Measurements from ENCODE around the gene C1orf210. TPM values are rescaled to one million over a fixed set of nuclear protein-coding genes. Genes with fewer than 3 reads are reported as not detected.
A peak's percentile ranks its signal among the peaks of the same experiment; 100 is the strongest.

The C1orf210 gene
- total and polyA plus RNA-seq, 2 of the 13 experiments (the other 11 are each of a cell fraction or from before 2014, with no cell fraction given) = 0.49 to 5.1 TPM

GRCh38 chr1:43304314-43304681, 18.9 kb upstream of the C1orf210 start:
- DNase-seq (ENCODE audit: low spot score) (no peak), FAIRE-seq (no peak), ATAC-seq (no peak; the same call in 2 of the 3 replicates)
- Histone ChIP-seq H2AFZ (ENCODE audit: low read length) (no peak overlapping the region), H3K36me3 (replicated peaks in 1 of 2; ENCODE audit: control insufficient read depth in 1 of 2, insufficient read depth in 2 of 2, low read length in 2 of 2) (no peaks in the 10 kb centered on the region), H3K4me3 (replicated peaks in 1 of 3; ENCODE audit: insufficient read depth in 1 of 3, low read depth in 2 of 3, low read length in 3 of 3) (no peak overlapping the region), H3K9me3 (ENCODE audit: low read length) (no peaks in the 10 kb centered on the region), H4K20me1 (ENCODE audit: insufficient read depth, low read length) (no peaks in the 10 kb centered on the region), H3K27ac (ENCODE audit: extremely low read length, insufficient read depth, low read length) (no peak overlapping the region), H3K79me2 (ENCODE audit: insufficient read depth, low read length) (no peaks in the 10 kb centered on the region), H3K4me2 (ENCODE audit: low read depth, low read length) (no peak overlapping the region; the same call in 1 of the 2 replicates), H3K4me1 (ENCODE audit: insufficient read depth, low read length) (peaks cover 25% of the 10 kb centered on the region), H3K9ac (ENCODE audit: insufficient read depth, low read depth, low read length) (no peak overlapping the region), H3K27me3 (ENCODE audit: control insufficient read depth in 1 of 2, insufficient read depth in 2 of 2, low read length in 2 of 2) (peaks cover 0 to 40% of the 10 kb centered on the region in 2 experiments; a peak in 3 of 5 replicates)
- POLR2A ChIA-PET = interaction anchor here (1.4 kb wide), 1 partner anchor 54 kb away, joined by 6 read pairs; the partner anchor contains the start of gene CDC20
- CTCF ChIA-PET (ENCODE audit: low intra/inter-chr PET ratio, low total read pairs) = no interaction called here
- in situ Hi-C loops (cut with HindIII; ENCODE audit: extremely low pct_ligation_motif_present, low pct_unique_long_range_greater_than_20kb) = no loop called here
- intact Hi-C loops (cut with micrococcal nuclease; ENCODE audit: unreplicated experiment) = no loop called here
- TF ChIP-seq DMAP1 (CRISPR knock-in tag; IDR thresholded peaks at IDR 0.05) = no peak
- 0 out of 2 replicates have a peak, but pooled peaks have one; percentile 16 for TF ChIP-seq CTCF (CRISPR knock-in tag; IDR thresholded peaks at IDR 0.05)
- BruUV-seq (replicated peaks) = no TSS peak
- WGBS (ENCODE audit: low lambda C conversion rate) = 26% methylated on average over 8 of the region's 8 CpGs

- Histone ChIP-seq H3K9ac (ENCODE audit: insufficient read depth, low read depth, low read length) (no peak overlapping the region), H3K36me3 (replicated peaks in 1 of 2; ENCODE audit: control insufficient read depth in 1 of 2, insufficient read depth in 2 of 2, low read length in 2 of 2) (no peaks in the 10 kb centered on the region), H3K4me1 (ENCODE audit: insufficient read depth, low read length) (peaks cover 25% of the 10 kb centered on the region), H3K79me2 (ENCODE audit: insufficient read depth, low read length) (no peaks in the 10 kb centered on the region), H3K9me3 (ENCODE audit: low read length) (no peaks in the 10 kb centered on the region), H3K4me3 (replicated peaks in 1 of 3; ENCODE audit: insufficient read depth in 1 of 3, low read depth in 2 of 3, low read length in 3 of 3) (no peak overlapping the region), H3K27me3 (ENCODE audit: control insufficient read depth in 1 of 2, insufficient read depth in 2 of 2, low read length in 2 of 2) (peaks cover 0 to 38% of the 10 kb centered on the region in 2 experiments; a peak in 3 of 5 replicates), H3K27ac (ENCODE audit: extremely low read length, insufficient read depth, low read length) (no peak overlapping the region), H4K20me1 (ENCODE audit: insufficient read depth, low read length) (no peaks in the 10 kb centered on the region), H2AFZ (ENCODE audit: low read length) (no peak overlapping the region), H3K4me2 (ENCODE audit: low read depth, low read length) (peak overlapping the region; percentile 20; the same call in 1 of the 2 replicates)
- peak; percentile 38 for ATAC-seq
- BruUV-seq (replicated peaks) = no TSS peak
- TF ChIP-seq RFXAP (CRISPR knock-in tag; IDR thresholded peaks at IDR 0.05; ENCODE audit: borderline replicate concordance) (no peak), ZFP36L1 (CRISPR knock-in tag; IDR thresholded peaks at IDR 0.05) (no peak), ARID2 (CRISPR knock-in tag; IDR thresholded peaks at IDR 0.05; ENCODE audit: borderline replicate concordance) (no peak), ZBTB26 (CRISPR knock-in tag; IDR thresholded peaks at IDR 0.05; ENCODE audit: borderline replicate concordance) (0 out of 2 replicates have a peak, but pooled peaks have one; percentile 47), ZNF121 (CRISPR knock-in tag; IDR thresholded peaks at IDR 0.05) (peak; percentile 92), IKZF1 (IDR thresholded peaks at IDR 0.05) (no peak), ZBTB3 (CRISPR knock-in tag; IDR thresholded peaks at IDR 0.05; ENCODE audit: borderline replicate concordance, low read depth) (no peak)
- WGBS (ENCODE audit: low lambda C conversion rate) = 19% methylated on average over 6 of the region's 8 CpGs
- POLR2A ChIA-PET = interaction anchor here (0.8 to 1.4 kb wide), 4 partner anchors 26 to 65 kb away, joined by 3 to 6 read pairs (median 3); partner anchors contain the start of gene CDC20
- intact Hi-C loops (cut with micrococcal nuclease; ENCODE audit: unreplicated experiment) = no loop called here
- no peak for FAIRE-seq
- CTCF ChIA-PET (ENCODE audit: low intra/inter-chr PET ratio, low total read pairs) = no interaction called here
- in situ Hi-C loops (cut with HindIII; ENCODE audit: extremely low pct_ligation_motif_present, low pct_unique_long_range_greater_than_20kb) = no loop called here
- no peak for DNase-seq (ENCODE audit: low spot score)
Observed at GRCh38 chr1:43303471-43304313, 18.3 kb upstream of the C1orf210 start.
